Measurements from ENCODE around the gene SPTBN2.

SPTBN2 gene

DNA sequence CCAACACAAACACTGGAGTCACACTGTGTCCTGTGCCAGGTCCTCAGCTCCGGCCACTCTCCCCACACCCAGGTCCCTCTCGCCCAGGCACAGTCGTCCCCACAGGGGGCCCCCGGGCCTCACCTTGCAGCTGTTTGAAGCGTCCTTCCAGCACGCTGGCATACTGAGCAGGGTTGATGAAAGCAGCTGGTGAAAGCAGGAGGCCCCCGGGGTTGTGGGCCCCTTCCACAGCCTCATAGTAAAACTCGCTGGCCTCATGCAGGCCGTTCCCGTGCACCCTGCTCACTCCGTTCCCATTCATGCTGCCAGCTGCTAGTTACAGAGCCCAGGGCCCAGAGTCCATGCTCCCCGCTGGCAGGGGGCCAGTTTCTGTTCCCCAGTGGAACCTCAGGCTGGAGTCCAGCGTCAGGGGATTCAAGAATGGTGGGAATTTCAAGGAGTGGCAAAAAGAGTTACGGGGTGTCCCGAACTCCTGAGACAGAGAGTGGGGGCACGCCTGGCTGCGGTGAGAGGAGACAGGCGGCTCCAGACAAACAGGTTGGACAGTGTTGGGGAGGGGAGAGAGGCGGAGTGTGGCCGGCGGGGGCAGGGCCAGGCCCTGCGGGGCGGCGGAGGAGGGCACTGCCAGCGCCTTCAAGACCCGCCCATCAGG, 10.6 kb downstream of the SPTBN2 start:
- POLR2A ChIA-PET: no interaction called here

DNA sequence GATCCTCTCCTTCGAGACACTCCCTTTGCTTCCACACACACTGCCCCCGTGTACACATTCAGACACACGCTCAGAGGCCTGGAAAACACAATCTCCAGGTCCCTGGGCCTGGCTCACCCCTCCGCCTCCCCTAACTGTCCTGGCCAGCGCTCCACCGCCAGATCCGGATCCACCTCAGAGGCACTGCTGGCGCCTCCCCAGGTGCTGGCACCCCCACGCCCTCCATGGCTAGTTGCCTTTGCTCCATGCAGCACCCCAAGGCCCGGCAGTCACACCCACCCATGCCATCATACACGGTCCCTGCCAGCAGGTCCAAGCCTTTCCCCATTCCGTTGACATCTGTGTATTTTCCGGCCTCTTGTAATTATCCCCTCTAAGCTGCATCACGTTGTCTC, 11.1 kb downstream of the SPTBN2 start:
- DNase-seq (ENCODE audit: extremely low spot score): no peak
- ChIA-PET POLR2A (no interaction called here), CTCF (no interaction called here)
- TF ChIP-seq FOXA1 (IDR thresholded peaks at IDR 0.05) (no peak), TARDBP (IDR thresholded peaks at IDR 0.05) (no peak), HDGF (IDR thresholded peaks at IDR 0.05; ENCODE audit: borderline replicate concordance) (no peak), LEF1 (IDR thresholded peaks at IDR 0.05; ENCODE audit: borderline replicate concordance) (no peak), SUZ12 (IDR thresholded peaks at IDR 0.05) (no peak), ARNT (IDR thresholded peaks at IDR 0.05) (no peak), FOXK2 (IDR thresholded peaks at IDR 0.05) (no peak), BHLHE40 (IDR thresholded peaks at IDR 0.05; ENCODE audit: borderline replicate concordance) (no peak), PKNOX1 (IDR thresholded peaks at IDR 0.05) (no peak), CTBP1 (IDR thresholded peaks at IDR 0.05; ENCODE audit: borderline replicate concordance) (no peak), NFRKB (IDR thresholded peaks at IDR 0.05) (no peak), ZNF384 (IDR thresholded peaks at IDR 0.05) (no peak)

More for the DNA sequence above, 10.6 kb downstream of the SPTBN2 start:
- no peak for DNase-seq (ENCODE audit: extremely low spot score)
- no peak for TF ChIP-seq FOXK2 (IDR thresholded peaks at IDR 0.05)
- TF ChIP-seq L3MBTL2 (conservative IDR thresholded peaks at IDR 0.05): no peak
- no peak for TF ChIP-seq FOXM1 (IDR thresholded peaks at IDR 0.05; ENCODE audit: borderline replicate concordance)
- no peak for TF ChIP-seq CTBP1 (IDR thresholded peaks at IDR 0.05; ENCODE audit: borderline replicate concordance)
- no peak for TF ChIP-seq SUZ12 (IDR thresholded peaks at IDR 0.05)
- TF ChIP-seq ARNT (IDR thresholded peaks at IDR 0.05): no peak
- CTCF ChIA-PET: no interaction called here

- ChIA-PET CTCF (no interaction called here), POLR2A (no interaction called here)
- no peak for TF ChIP-seq LEF1 (IDR thresholded peaks at IDR 0.05; ENCODE audit: borderline replicate concordance)
- TF ChIP-seq TARDBP (IDR thresholded peaks at IDR 0.05): no peak
- no peak for TF ChIP-seq NFRKB (IDR thresholded peaks at IDR 0.05)
- no peak for TF ChIP-seq SP1 (IDR thresholded peaks at IDR 0.05)
- TF ChIP-seq ELF4 (IDR thresholded peaks at IDR 0.05): no peak
- no peak for DNase-seq (ENCODE audit: extremely low spot score)
These were observed 12.0 kb downstream of the SPTBN2 start for GRCh38 chr11:66716996-66717395.

GRCh38 chr11:66715346-66716085, 13.5 kb downstream of the SPTBN2 start:
- no peak for DNase-seq (ENCODE audit: extremely low spot score)
- POLR2A ChIA-PET: no interaction called here
- CTCF ChIA-PET: no interaction called here
- TF ChIP-seq ELF4 (IDR thresholded peaks at IDR 0.05) (no peak), L3MBTL2 (conservative IDR thresholded peaks at IDR 0.05) (no peak), ZNF384 (IDR thresholded peaks at IDR 0.05) (no peak), CTBP1 (IDR thresholded peaks at IDR 0.05; ENCODE audit: borderline replicate concordance) (no peak)

DNA sequence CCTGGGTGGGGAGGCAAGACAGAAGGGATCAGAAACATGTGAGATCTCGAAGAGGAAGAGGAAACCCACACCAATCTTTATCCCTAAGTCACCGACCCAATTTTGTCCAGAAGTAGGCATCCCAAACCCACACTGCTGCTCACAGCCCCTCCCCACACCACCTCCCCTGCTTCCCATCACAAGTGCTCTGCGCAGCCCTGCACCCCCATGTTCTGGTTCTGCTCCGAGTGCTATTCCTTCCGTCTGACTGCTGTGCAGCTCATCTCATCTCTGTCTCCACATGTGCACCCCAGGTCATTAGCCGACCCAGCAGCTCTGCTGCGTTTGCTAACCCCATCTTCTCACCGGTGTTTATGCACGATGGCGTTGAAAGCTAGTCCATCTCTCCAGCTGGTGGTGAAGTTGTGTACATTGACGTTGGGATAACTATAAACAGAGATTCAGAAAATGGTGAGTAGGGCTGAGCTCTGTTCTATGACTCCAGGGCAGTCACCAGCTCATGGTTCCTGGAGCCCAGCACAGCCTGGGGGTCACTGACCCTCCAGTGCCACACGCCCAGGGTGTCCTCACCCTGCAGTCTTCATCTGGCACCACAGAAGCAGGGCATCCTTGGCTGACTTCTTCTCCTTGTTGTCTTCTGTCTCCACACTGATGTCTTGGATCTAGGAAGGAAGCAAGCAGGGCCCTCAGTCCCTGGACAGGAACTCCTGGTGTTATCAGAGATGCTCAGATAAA, 15.1 kb downstream of the SPTBN2 start:
- CTCF ChIA-PET: no interaction called here
- no peak for DNase-seq (ENCODE audit: extremely low spot score)
- no peak for TF ChIP-seq BHLHE40 (IDR thresholded peaks at IDR 0.05; ENCODE audit: borderline replicate concordance)
- TF ChIP-seq L3MBTL2 (conservative IDR thresholded peaks at IDR 0.05): no peak
- no peak for TF ChIP-seq ELF4 (IDR thresholded peaks at IDR 0.05)
- no peak for TF ChIP-seq NFRKB (IDR thresholded peaks at IDR 0.05)
- TF ChIP-seq LEF1 (IDR thresholded peaks at IDR 0.05; ENCODE audit: borderline replicate concordance): no peak
- TF ChIP-seq ZNF384 (IDR thresholded peaks at IDR 0.05): no peak
- no peak for TF ChIP-seq CTBP1 (IDR thresholded peaks at IDR 0.05; ENCODE audit: borderline replicate concordance)
- no peak for TF ChIP-seq HDGF (IDR thresholded peaks at IDR 0.05; ENCODE audit: borderline replicate concordance)
- no peak for TF ChIP-seq TARDBP (IDR thresholded peaks at IDR 0.05)
- no peak for TF ChIP-seq PKNOX1 (IDR thresholded peaks at IDR 0.05)
- TF ChIP-seq FOXM1 (IDR thresholded peaks at IDR 0.05; ENCODE audit: borderline replicate concordance): no peak
- POLR2A ChIA-PET: interaction anchor here (0.6 kb wide), 1 partner anchor 66 kb away, joined by 4 read pairs; no protein-coding TSS in a partner anchor

DNA sequence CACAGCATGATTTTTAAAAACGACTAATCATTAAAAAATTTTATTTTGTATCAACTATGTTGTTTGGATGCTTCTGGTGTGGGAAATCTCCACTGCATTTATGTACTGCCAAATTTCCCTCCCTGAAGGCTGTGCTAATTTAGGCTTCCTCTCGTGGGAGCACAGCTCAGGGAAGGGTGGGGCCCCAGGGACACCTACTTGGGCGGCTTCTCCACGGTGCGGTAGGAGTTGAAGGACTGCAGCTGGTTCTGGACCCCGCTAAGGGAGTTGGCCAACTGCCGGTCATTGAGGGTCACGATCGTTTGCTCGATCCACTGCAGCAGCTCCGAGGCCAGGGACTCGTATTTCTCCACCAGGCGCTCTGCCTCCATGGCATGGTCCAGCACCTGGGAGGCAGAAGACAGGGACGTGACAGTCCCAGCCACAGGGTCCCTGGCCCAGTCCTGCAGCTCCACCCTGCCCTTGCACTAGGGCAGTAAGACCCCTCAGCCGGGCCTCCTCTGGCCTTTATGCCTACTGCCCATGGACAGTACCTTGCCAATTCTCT, 18.6 kb downstream of the SPTBN2 start:
- TF ChIP-seq FOXM1 (IDR thresholded peaks at IDR 0.05; ENCODE audit: borderline replicate concordance) (no peak), BHLHE40 (IDR thresholded peaks at IDR 0.05; ENCODE audit: borderline replicate concordance) (no peak), SP1 (IDR thresholded peaks at IDR 0.05) (no peak), CTBP1 (IDR thresholded peaks at IDR 0.05; ENCODE audit: borderline replicate concordance) (no peak), LEF1 (IDR thresholded peaks at IDR 0.05; ENCODE audit: borderline replicate concordance) (no peak), ZNF384 (IDR thresholded peaks at IDR 0.05) (no peak), HDGF (IDR thresholded peaks at IDR 0.05; ENCODE audit: borderline replicate concordance) (no peak), ELF4 (IDR thresholded peaks at IDR 0.05) (no peak), ARNT (IDR thresholded peaks at IDR 0.05) (no peak), SUZ12 (IDR thresholded peaks at IDR 0.05) (no peak), L3MBTL2 (conservative IDR thresholded peaks at IDR 0.05) (no peak), FOXK2 (IDR thresholded peaks at IDR 0.05) (no peak), TARDBP (IDR thresholded peaks at IDR 0.05) (no peak), NFRKB (IDR thresholded peaks at IDR 0.05) (no peak), PKNOX1 (IDR thresholded peaks at IDR 0.05) (no peak), FOXA1 (IDR thresholded peaks at IDR 0.05) (no peak)
- POLR2A ChIA-PET: no interaction called here
- DNase-seq (ENCODE audit: extremely low spot score): no peak
- CTCF ChIA-PET: interaction anchor here (0.7 kb wide), 1 partner anchor 449 kb away, joined by 3 read pairs; no protein-coding TSS in a partner anchor
